GM13977 (cell line): ENCODE measurements around the gene NKG7.
"Not testable (repeated sequence)": the region's sequence is repeated elsewhere in the genome, so short reads cannot be mapped to it uniquely, and the experiment has no call there.

Experiments used
- DNase-seq: peaks from one replicate; pipeline ENCODE4 v3.0.0; 2012; ENCODE audit warnings: low spot score
- in situ Hi-C: fragments of 300-500 bp; cut with MboI; formaldehyde crosslinking; loops from one replicate; pipeline ENCODE4 v1.12.0; 2022; ENCODE audit warnings: low sequenced_read_pairs, low pct_unique_long_range_greater_than_20kb, mixed read lengths, inconsistent platforms; ENCODE audit not compliant: unreplicated experiment
- TF ChIP-seq, protein P1 (sequence below): IDR thresholded peaks from 2 replicates; pipeline ENCODE4 v1.5.1; 2012; ENCODE audit warnings: mild to moderate bottlenecking, control low read depth; ENCODE audit not compliant: insufficient read depth; ENCODE audit errors: extremely low read depth, missing control alignments

NKG7 gene

DNA sequence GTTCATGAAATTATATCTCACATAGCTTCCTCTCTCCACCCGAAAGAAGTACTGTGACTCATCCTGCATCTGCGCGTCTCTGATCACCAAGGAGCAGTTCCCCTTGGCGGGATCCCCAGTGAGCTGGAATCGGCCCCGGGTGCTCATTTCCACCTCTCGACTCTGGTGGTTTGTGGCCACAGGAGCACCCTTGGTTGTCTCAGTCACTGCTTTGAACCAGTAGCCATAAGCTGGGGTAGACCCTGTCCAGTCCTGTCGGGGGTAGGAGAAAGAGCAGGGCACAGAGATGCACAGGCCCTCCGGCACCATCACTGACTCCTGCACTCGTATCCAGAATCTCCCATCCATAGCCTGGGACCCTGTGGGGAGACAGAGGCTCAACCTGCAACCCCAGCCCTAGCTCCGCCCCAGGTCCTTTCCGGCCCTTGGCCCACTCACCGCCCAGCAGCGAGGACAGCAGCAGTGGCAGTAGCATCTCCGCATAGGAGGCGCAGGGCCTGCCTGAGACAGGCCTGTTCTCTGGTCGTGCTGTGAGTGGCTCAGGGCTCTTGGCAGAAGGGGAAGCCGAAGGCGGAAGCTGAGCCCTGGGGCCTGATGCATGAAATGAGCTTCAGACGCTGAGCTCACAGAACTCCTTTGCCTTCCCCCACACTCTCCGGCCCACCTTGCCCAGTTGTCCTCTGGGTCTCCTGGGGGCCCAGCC is 44.8 kb upstream of the NKG7 start, which contains the start of gene SIGLEC10:
Gene SIGLEC10 (minus strand): TSS at position 536 of the 703 bp plus-strand sequence. CDS start 61 bp downstream, at position 475.
- in situ Hi-C loops, result no loop called here
- DNase-seq, result peak; percentile 86
- TF ChIP-seq, protein P1, sequence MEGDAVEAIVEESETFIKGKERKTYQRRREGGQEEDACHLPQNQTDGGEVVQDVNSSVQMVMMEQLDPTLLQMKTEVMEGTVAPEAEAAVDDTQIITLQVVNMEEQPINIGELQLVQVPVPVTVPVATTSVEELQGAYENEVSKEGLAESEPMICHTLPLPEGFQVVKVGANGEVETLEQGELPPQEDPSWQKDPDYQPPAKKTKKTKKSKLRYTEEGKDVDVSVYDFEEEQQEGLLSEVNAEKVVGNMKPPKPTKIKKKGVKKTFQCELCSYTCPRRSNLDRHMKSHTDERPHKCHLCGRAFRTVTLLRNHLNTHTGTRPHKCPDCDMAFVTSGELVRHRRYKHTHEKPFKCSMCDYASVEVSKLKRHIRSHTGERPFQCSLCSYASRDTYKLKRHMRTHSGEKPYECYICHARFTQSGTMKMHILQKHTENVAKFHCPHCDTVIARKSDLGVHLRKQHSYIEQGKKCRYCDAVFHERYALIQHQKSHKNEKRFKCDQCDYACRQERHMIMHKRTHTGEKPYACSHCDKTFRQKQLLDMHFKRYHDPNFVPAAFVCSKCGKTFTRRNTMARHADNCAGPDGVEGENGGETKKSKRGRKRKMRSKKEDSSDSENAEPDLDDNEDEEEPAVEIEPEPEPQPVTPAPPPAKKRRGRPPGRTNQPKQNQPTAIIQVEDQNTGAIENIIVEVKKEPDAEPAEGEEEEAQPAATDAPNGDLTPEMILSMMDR, result no peak

DNA sequence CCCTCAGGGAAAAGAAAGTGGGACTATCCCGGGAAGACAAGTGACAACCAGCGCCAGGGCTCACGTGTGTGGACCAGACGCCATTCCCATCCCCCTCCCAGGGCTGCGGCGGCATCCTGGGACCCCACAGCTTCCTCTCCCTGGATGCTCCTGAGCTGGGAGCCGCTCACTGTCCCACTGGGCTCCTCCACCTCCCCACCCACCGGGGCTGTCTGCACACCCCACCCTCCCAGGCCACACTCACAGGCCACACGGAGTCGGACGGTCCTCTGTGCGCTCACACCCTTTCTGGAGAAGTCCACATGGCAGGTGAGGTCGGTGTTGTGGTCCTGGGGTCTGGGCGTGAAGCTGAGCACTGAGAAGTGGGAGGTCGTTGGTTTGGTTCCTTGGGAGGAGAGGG is 44.0 kb upstream of the NKG7 start:
- DNase-seq, in situ Hi-C loops: not testable (repeated sequence)

DNA sequence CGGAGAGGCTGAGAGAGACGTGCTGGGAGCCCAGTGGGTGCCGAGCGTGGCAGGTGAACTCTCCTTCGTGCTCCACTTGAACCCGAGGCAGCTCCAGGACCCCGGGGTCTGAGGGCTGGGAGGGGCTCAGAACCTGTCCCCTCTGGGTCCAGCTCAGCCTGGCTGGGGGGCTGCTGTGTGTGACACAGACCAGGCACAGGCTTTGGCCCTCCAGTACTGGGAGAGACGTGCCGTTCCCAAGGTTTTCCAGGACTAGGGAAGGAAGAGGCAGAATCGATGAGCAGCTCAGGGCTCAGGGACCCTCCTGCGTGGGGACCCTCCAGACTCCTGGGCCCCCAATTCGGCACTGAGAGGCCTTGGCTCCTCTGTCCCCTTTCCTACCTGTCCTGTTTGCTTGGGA is 42.7 kb upstream of the NKG7 start:
- TF ChIP-seq, protein P1, result no peak
- no peak for DNase-seq
- in situ Hi-C loops, result no loop called here

DNA sequence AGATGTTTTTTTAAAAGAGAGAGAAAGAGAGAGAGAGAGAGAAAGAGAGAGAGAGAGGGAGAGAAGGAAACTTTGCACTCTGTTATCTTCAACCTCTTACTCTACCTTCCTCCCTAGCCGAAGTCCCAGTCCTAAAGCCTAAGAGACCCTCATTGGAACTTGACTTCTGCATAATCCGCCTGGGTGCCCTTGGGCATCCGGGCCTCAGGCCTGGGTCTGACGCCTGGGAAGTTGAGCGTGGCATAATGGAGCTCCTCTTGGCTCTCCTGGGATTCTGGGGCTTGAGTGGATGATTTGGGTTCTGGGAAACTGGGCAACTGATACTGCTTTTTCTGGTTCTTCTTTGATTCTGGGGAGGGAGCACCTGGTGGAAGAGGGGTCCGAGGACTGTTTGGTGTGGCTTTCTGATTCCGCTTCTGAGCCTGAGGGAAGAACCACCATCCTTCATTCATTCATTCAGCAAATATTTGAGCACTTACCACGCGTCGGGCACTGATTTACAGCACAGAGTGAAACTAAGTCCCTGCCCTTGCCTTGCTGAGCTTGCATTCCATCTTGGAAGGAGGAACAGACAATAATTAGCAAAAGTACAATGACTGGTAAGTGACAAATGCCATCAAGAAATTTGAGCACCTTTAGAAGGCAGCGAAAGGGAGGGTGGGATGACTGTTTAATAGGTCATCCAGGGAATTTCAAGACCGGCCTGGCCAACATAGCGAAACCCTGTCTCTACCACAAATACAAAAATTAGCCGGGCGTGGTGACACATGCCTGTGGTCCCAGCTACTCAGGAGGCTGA is 38.7 kb upstream of the NKG7 start:
- in situ Hi-C loops, result no loop called here
- TF ChIP-seq, protein P1, result no peak

DNA sequence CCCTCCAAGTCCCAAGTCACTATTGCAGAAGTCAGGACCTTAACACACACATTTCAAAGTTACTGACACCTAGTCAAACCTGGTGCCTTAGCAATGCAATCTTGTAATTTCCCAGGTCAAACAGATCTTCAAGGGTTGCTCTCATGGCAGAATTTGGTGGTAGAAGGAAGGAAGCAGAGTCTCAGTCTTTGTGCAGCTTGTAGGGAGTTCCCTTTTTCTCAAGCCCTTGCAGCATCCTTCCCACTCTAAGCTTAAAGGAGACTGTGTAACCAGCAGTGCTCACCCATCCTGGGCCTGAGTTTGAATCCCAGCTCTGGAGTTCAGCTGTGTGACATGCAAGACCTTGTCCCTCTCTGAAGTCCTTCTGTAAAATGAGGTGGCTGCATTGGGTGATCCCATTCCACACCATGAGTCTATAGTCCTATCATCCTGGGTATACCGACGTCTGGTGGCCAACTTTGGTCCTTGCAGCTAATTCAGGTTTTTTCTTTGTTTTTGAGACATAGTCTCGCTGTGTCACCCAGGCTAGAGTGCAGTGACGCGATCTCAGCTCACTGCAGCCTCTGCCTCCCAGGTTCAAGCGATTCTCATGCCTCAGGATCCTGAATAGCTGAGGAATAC is 35.2 kb upstream of the NKG7 start:
- TF ChIP-seq, protein P1, result peak; percentile 17
- in situ Hi-C loops, result no loop called here
- no peak for DNase-seq

More for the DNA sequence above, 38.7 kb upstream of the NKG7 start:
- no peak for DNase-seq

DNA sequence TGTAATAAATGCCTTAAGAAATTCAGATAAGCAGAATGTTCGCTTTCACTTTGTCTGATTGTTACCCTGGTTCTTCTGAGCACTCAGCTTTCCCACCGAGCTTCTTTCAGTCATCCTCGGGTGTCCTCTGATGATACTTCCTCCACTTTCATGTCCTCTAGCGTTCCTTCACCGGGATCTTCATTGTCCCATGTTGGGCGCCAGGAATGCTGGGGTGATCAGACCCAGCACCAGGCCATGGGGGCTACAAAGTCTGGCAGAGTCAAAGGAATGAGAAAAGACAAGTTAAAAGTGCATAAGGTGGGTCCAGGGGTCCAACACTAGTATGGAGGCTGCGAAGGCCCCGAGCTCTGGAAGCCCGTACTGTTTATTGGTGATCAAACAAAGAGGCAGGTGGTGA is 29.7 kb upstream of the NKG7 start:
- in situ Hi-C loops, result no loop called here
- TF ChIP-seq, protein P1, result no peak
- no peak for DNase-seq

DNA sequence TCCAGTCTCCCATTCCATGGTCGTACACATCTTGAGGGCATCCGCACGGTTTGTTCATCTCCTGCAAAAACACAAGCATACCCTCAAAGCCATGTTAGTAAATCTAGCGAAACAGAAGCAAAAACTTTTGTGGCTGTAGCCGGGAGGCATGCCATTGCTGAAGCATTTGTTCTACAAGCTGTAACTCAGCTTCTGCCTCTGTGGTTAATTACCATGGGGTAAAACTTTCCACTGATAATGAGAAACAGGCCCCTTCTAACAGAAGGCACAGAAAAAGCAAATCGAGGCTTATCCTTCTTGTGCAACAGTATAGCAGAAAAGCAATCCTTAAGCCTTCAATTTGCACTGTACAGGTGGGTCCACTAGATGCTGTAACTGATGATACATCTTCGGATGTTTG is 27.5 kb upstream of the NKG7 start:
- in situ Hi-C loops, DNase-seq: not testable (repeated sequence)
